Effector CD4-positive, alpha-beta T cell (primary cell): ENCODE results near the gene NCSTN.
A peak's percentile ranks its signal among the peaks of the same experiment; 100 is the strongest.

Experiments
- DNase-seq: peaks from one replicate; pipeline ENCODE4 v3.0.0-alpha.2; 2020
- total RNA-seq: gene quantifications from one replicate; lab custom pipeline; 2026; lab: John Stamatoyannopoulos, UW

NCSTN gene
- total RNA-seq, result 34.3 reads per million, percentile 59 among the genes with 10 or more reads in this experiment

GRCh38 chr1:160342953-160343869 lies at the start of gene NCSTN, which contains the start of gene COPA:
Gene NCSTN (plus strand): TSS chr1:160343383. CDS start chr1:160343397, 14 bp downstream.
Gene COPA (minus strand): TSS chr1:160343250. CDS start chr1:160343170, 80 bp downstream.
- DNase-seq, result peak; percentile 88

DNA sequence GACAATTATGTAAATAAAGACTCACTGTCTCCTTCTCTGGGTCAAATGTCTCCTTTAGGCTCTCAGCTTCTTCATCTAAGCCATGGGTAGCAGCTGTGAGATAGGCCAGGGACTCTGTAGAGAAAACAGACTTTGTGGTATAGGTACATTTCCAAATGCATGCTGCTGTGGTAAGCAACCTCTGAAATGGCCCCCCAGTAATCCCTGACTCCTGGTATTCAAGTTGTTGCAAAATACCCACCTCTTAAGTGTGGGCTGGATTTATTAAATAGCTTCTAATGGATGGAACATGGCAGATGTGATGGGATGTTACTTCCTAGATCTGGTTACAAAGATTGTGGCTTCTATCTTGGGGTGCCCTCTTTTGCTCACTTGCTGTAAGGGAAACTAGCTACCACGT lies 47.1 kb upstream of the NCSTN start:
- DNase-seq, result no peak

DNA sequence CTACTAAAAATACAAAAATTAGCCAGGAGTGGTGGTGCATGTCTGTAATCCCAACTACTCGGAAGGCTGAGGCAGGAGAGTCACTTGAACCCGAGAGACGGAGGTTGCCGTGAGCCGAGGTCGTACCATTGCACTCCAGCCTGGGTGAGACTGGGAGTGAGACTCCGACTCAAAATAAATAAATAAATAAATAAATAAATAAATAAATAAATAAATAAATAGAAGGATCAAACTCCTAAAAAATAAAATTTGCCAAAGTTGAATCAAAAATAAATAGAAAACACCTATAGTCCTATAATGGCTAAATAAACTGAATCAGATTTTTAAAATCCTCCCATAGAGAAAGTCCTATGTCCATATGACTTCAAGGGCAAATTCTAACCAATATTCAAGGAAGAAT lies 43.0 kb upstream of the NCSTN start:
- DNase-seq, result no peak

GRCh38 chr1:160307118-160307791 lies 35.9 kb upstream of the NCSTN start:
- no peak for DNase-seq

DNA sequence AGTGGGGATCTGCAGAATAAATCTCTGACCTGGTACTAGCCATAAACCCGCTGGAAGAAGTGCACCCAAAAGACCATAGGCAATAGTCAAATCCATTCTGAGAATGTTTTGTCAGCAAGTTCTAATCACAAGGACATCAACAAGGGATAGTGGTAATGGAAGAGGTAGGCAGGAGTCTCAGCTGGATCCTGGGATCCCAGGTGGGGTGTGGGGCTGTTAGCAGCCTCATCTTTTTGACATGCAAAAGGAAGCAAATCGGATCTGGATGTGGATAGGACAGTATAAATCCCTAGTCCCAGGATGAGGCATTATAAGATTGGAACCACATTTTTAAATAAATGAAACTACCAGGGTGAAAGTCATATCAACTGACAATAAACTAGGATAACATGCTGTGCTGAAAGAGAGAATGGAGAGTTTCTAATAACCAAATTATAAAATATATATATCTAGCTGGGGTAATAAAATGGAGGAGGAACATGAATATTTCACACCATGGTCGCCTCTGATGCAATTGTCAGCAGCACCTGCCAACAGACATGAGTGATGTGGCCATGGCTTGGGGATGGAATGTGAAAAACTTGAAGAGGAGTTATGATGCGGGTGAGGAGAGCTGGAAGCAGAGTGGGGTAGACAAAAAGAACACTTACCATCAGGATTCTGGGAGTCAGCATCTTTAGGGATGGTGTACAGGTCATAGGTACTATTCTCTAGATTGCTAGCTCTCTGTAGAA lies 34.6 kb upstream of the NCSTN start:
- no peak for DNase-seq

- no peak for DNase-seq
These were observed 34.0 kb upstream of the NCSTN start for GRCh38 chr1:160309185-160309557.

DNA sequence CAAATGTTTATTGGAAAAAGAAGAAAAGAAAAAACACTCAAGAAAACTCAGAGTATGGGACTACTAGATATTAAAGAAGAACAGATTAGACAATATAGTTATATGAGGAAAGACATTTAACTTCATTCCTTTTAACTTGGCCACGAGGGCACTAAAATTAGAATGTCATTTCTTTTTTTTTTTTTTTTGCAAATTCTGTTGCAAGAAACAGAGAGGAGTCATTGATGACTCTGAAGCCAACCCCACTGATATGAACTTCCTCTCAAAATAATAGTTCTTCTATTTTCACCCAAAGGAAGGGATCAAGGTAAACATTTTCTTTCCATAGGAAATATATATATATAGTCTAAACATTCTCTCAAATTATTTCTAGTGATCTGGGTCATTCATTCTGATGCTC lies 33.6 kb upstream of the NCSTN start:
- no peak for DNase-seq

DNA sequence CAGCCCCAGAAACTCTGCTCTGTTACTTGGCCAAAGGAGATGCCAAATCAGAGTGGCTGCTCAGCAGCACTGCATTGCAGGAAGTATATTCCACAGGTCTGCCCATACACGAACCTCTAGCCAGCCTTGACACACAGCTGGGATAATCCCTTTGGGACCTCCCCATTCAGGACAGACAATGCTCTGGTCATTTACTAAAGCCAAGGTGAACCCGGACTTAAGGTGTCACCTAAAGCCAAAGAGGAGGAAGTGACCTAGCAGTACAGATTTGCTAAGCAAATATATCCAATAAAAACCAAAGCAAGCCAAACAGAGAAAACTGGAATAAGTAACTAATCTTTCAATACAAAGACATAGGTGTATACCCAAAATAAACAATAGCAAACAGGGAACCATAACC lies 27.8 kb upstream of the NCSTN start:
- no peak for DNase-seq

GRCh38 chr1:160322831-160323230 lies 20.4 kb upstream of the NCSTN start:
- DNase-seq, result no peak

GRCh38 chr1:160325252-160325651 lies 17.9 kb upstream of the NCSTN start:
- DNase-seq, result no peak

DNA sequence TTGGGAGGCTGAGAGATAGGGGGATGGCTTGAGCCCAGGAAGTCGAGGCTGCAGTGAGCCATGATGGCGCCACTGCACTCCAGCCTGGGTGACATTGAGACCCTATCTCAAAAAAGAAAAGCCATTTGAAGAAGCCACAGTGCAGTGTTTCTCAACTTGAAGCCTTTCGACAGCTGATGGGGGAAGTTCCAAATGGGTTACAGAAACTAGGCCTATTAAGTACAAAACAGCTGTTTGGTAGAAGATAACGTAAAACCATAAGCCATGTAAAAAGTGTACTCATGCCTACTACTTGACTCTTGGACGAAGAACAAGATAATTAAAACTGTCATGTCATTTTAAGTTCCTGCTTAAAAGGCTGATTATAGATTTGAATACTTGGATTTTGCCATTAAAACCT lies 16.8 kb upstream of the NCSTN start:
- no peak for DNase-seq

DNA sequence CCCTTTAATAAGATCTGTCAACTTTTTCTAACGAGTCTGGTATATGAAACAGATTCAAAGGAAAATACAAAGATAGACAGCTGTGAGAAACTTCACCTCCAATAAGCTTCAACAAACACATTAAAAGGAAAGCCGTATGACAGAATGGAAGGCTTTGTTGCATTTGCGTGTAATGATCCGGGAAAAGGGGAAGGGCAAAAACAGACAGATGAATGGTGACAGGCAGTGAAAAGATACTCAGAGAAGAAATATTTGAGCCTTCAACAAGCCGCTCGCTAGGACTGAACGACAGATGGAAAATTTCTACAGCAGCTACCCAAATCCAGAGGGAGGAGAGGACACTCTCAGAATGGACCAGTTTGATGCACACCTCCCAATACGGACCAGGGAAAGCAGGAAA lies 15.0 kb upstream of the NCSTN start:
- no peak for DNase-seq

DNA sequence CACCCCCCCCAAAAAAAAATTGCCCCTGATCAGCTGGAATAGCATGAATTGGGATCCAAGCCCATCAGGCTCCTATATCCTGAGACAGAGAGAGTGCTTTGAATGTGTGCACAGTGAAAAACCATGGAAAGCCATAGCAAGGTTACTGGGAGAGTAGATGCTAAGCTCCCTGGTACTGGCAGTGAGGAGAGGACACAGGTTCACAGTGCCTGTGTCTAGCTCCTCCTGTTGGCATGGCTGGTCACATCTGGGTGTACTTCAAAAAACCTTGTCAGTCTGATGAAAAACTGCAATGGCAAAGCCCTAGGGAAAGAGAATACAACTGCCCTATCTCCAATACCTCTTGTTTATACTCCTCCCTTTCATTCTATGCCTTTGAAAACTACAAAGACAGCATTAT lies 13.1 kb upstream of the NCSTN start:
- no peak for DNase-seq

DNA sequence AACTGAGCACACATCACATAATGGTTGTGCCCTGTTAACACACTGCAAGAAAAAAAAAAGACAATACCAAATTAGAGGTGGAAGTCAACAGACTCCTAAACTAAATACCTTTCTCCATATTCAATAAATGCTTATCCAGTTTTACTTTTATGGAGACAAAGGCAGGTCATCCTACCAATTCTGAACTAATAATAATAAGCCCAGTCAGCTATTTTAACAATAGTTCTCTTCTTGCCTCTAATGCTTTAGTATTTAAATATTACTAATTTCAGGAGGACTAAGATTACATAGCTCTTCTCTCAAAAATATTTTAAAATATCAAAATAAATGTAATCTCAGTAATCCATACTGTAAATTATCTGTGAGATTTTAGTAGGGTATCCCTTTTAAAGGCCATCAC lies 10.7 kb upstream of the NCSTN start:
- DNase-seq, result no peak

- DNase-seq, result no peak
These were observed 4.6 kb upstream of the NCSTN start for GRCh38 chr1:160338580-160338979.

GRCh38 chr1:160340146-160340545 lies 3.0 kb upstream of the NCSTN start:
- no peak for DNase-seq

DNA sequence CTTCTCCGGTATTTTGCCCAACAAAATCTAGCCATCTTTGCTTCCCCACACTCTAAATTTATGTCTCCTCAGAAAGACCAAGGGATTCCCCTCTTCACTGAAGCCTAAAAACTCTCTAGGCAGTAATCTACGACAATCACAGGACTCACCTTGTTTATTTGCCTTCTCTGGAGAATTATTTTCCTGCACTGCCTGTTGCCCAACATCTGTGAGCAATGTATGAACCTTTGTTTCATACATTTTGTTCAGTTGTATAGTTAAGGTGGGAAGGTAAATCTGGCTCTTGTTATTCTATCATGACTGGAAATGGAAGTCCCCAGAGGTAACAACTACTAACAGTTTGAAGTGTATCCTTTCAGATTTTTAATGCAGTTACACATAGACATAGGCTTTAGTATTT lies 2.3 kb upstream of the NCSTN start:
- no peak for DNase-seq

GRCh38 chr1:160342526-160342925 lies 657 bp upstream of the NCSTN start:
- DNase-seq, result no peak

- DNase-seq, result no peak
These were observed 1.1 kb downstream of the NCSTN start for GRCh38 chr1:160344241-160344640.

DNA sequence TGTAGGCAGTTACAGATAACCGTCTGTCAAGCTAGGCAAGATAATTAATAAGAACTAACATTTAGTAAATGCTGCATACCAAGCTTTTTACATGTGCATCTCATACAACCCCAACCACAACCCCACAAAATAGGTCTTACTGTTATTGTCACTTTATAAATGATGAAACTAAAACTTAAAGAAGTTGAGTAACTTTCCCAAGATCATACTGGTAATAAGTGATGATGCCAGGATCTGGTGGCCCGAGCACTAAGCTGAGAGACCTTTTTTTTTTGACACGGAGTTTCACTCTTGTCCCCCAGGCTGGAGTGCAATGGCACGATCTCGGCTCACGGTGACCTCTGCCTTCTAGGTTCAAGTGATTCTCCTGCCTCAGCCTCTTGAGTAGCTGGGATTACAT lies 1.8 kb downstream of the NCSTN start:
- DNase-seq, result no peak

GRCh38 chr1:160346463-160346862 lies 3.3 kb downstream of the NCSTN start:
- DNase-seq, result no peak

- no peak for DNase-seq
These were observed 3.8 kb downstream of the NCSTN start for GRCh38 chr1:160346958-160347357.

GRCh38 chr1:160351629-160352028 lies 8.4 kb downstream of the NCSTN start:
- DNase-seq, result no peak
